Measurements from ENCODE around the gene STX16.

Gene STX16

DNA sequence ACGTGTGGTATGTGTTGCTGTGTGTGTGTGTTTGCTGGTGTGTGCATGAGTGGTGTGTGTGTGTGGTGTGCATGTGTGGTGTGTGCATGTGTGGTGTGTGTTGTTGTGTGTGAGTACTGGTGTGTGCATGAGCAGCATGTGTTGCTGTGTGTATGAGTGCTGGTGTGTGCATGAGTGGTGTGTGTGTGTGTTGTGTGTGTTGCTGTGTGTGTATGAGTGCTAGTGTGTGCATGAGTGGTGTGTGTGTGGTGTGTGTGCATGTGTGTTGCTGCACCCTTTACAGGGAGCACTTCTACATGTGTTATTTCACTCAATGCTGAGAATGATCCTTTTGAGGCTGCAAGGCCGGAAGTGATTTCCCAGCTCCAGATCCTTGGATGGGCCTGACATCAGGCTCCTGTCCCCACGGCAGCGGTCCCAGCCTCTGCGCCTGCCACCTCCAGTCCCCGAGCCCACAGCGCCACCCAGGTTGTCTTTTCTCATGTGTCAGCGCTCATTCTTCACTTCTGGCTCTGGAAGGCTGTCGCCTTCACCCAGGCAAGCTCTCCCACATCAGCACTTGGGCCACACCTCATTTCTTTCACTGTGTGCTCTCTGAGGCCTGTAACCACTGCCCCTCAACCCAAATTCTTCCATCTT, 44.1 kb downstream of the STX16 start:
- TF ChIP-seq POLR2AphosphoS5 (IDR thresholded peaks at IDR 0.05; ENCODE audit: low read depth, low read length) (no peak), TAF1 (IDR thresholded peaks at IDR 0.05; ENCODE audit: borderline replicate concordance, insufficient read depth, low read length) (no peak), SIN3A (IDR thresholded peaks at IDR 0.05; ENCODE audit: borderline replicate concordance, insufficient read depth, low read length) (no peak), FOXP2 (optimal IDR thresholded peaks at IDR 0.05; ENCODE audit: borderline replicate concordance, extremely low read depth, extremely low read length, insufficient read depth) (no peak)
- TF ChIP-seq, protein P1, sequence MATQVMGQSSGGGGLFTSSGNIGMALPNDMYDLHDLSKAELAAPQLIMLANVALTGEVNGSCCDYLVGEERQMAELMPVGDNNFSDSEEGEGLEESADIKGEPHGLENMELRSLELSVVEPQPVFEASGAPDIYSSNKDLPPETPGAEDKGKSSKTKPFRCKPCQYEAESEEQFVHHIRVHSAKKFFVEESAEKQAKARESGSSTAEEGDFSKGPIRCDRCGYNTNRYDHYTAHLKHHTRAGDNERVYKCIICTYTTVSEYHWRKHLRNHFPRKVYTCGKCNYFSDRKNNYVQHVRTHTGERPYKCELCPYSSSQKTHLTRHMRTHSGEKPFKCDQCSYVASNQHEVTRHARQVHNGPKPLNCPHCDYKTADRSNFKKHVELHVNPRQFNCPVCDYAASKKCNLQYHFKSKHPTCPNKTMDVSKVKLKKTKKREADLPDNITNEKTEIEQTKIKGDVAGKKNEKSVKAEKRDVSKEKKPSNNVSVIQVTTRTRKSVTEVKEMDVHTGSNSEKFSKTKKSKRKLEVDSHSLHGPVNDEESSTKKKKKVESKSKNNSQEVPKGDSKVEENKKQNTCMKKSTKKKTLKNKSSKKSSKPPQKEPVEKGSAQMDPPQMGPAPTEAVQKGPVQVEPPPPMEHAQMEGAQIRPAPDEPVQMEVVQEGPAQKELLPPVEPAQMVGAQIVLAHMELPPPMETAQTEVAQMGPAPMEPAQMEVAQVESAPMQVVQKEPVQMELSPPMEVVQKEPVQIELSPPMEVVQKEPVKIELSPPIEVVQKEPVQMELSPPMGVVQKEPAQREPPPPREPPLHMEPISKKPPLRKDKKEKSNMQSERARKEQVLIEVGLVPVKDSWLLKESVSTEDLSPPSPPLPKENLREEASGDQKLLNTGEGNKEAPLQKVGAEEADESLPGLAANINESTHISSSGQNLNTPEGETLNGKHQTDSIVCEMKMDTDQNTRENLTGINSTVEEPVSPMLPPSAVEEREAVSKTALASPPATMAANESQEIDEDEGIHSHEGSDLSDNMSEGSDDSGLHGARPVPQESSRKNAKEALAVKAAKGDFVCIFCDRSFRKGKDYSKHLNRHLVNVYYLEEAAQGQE (IDR thresholded peaks at IDR 0.05; ENCODE audit: insufficient read depth in 1 of 2, low read depth in 2 of 2, low read length in 2 of 2) = no peak

GRCh38 chr20:58695895-58696375, 44.9 kb downstream of the STX16 start:
- TF ChIP-seq, protein P1 (IDR thresholded peaks at IDR 0.05; ENCODE audit: insufficient read depth in 1 of 2, low read depth in 2 of 2, low read length in 2 of 2) = no peak
- TF ChIP-seq SIN3A (IDR thresholded peaks at IDR 0.05; ENCODE audit: borderline replicate concordance, insufficient read depth, low read length) (no peak), TAF1 (IDR thresholded peaks at IDR 0.05; ENCODE audit: borderline replicate concordance, insufficient read depth, low read length) (no peak)

- TF ChIP-seq, protein P1 (IDR thresholded peaks at IDR 0.05; ENCODE audit: insufficient read depth in 1 of 2, low read depth in 2 of 2, low read length in 2 of 2) = no peak
- TF ChIP-seq SIN3A (IDR thresholded peaks at IDR 0.05; ENCODE audit: borderline replicate concordance, insufficient read depth, low read length) (no peak), POLR2AphosphoS5 (IDR thresholded peaks at IDR 0.05; ENCODE audit: low read depth, low read length) (no peak), TAF1 (IDR thresholded peaks at IDR 0.05; ENCODE audit: borderline replicate concordance, insufficient read depth, low read length) (no peak), FOXP2 (optimal IDR thresholded peaks at IDR 0.05; ENCODE audit: borderline replicate concordance, extremely low read depth, extremely low read length, insufficient read depth) (no peak)
These were observed 45.4 kb downstream of the STX16 start for GRCh38 chr20:58696411-58696961.

- TF ChIP-seq SIN3A (IDR thresholded peaks at IDR 0.05; ENCODE audit: borderline replicate concordance, insufficient read depth, low read length) = no peak
- TF ChIP-seq FOXP2 (optimal IDR thresholded peaks at IDR 0.05; ENCODE audit: borderline replicate concordance, extremely low read depth, extremely low read length, insufficient read depth) = no peak
- TF ChIP-seq, protein P1 (IDR thresholded peaks at IDR 0.05; ENCODE audit: insufficient read depth in 1 of 2, low read depth in 2 of 2, low read length in 2 of 2) = no peak
- no peak for TF ChIP-seq POLR2AphosphoS5 (IDR thresholded peaks at IDR 0.05; ENCODE audit: low read depth, low read length)
- no peak for TF ChIP-seq TAF1 (IDR thresholded peaks at IDR 0.05; ENCODE audit: borderline replicate concordance, insufficient read depth, low read length)
These were observed 46.3 kb downstream of the STX16 start for GRCh38 chr20:58697201-58697866.

Data from PFSK-1 (cell line).